Smooth muscle cell (in vitro differentiated cells): ENCODE measurements around the gene UNC119. TPM values are rescaled to one million over a fixed set of nuclear protein-coding genes. Genes with fewer than 3 reads are reported as not detected.

Experiments
- DNase-seq: peaks from one replicate; lab custom pipeline; 2025; ENCODE audit not compliant: unreplicated experiment; lab: John Stamatoyannopoulos, UW
- H2AFZ ChIP-seq: fragments of 200-600 bp; sonication (generic); 2 replicates; pipeline ENCODE4 v1.6.0; 2016; ENCODE audit warnings: antibody characterized with exemption, low read depth, mild to moderate bottlenecking
- H3F3A ChIP-seq: fragments of 200-600 bp; sonication (generic); 2 replicates; pipeline ENCODE4 v1.6.0; 2017; ENCODE audit warnings: antibody characterized with exemption, low read depth
- H3K27ac ChIP-seq: fragments of 200-600 bp; sonication (generic); 2 replicates; pipeline ENCODE4 v1.5.1; 2016; ENCODE audit warnings: low read depth, mild to moderate bottlenecking
- H3K27me3 ChIP-seq: fragments of 200-600 bp; sonication (generic); 2 replicates; pipeline ENCODE4 v1.6.1; 2016; ENCODE audit warnings: low read depth, mild to moderate bottlenecking
- H3K36me3 ChIP-seq: fragments of 200-600 bp; sonication (generic); 2 replicates; pipeline ENCODE4 v1.5.1; 2016; ENCODE audit warnings: low read depth
- H3K4me1 ChIP-seq: fragments of 200-600 bp; sonication (generic); 2 replicates; pipeline ENCODE4 v1.5.1; 2016; ENCODE audit warnings: low read depth
- H3K4me2 ChIP-seq: fragments of 200-600 bp; sonication (generic); 2 replicates; pipeline ENCODE4 v1.6.0; 2016; ENCODE audit warnings: mild to moderate bottlenecking
- H3K4me3 ChIP-seq: fragments of 200-600 bp; sonication (generic); 2 replicates; pipeline ENCODE4 v1.5.1; 2016; ENCODE audit warnings: mild to moderate bottlenecking
- H3K79me2 ChIP-seq: fragments of 200-600 bp; sonication (generic); 2 replicates; pipeline ENCODE4 v1.6.0; 2016; ENCODE audit warnings: low read depth, mild to moderate bottlenecking
- H3K9ac ChIP-seq: fragments of 200-600 bp; sonication (generic); 2 replicates; pipeline ENCODE4 v1.6.0; 2016; ENCODE audit warnings: low read depth
- H3K9me3 ChIP-seq: fragments of 200-600 bp; sonication (generic); replicated peaks from 2 replicates; pipeline ENCODE4 v1.5.1; 2016; ENCODE audit warnings: low read depth
- H4K20me1 ChIP-seq: fragments of 200-600 bp; sonication (generic); 2 replicates; pipeline ENCODE4 v1.6.0; 2016; ENCODE audit warnings: low read depth
- CTCF ChIP-seq: fragments of 200-600 bp; sonication (generic); IDR thresholded peaks from 2 replicates; pipeline ENCODE4 v1.5.1; 2017; ENCODE audit warnings: borderline replicate concordance, mild to moderate bottlenecking, antibody characterized with exemption; ENCODE audit not compliant: insufficient read depth, poor library complexity, severe bottlenecking
- WGBS: methylation state at CpG from one replicate; pipeline ENCODE4 v1.1.7; 2016; ENCODE audit warnings: low lambda C conversion rate; 5-methylcytosine and 5-hydroxymethylcytosine counted together
- polyA plus RNA-seq: library from polyadenylated mRNA; unstranded; fragments of >200 nt; fragmentation: Nextera tagmentation; extraction: Ambion mirVana; gene quantifications from 2 replicates; pipeline ENCODE4 v1.2.1, GENCODE V29; 2016
- total RNA-seq: library from RNA; depleted of rRNA; stranded (reverse); fragments of >200 nt; gene quantifications from 2 replicates; pipeline ENCODE4 v1.2.3, GENCODE V29; 2014

Gene UNC119
- 46.9 and 48.3 TPM in 2 replicates for total RNA-seq
- polyA plus RNA-seq, result 35.9 and 40.2 TPM in 2 replicates

GRCh38 chr17:28552176-28552999, at the start of gene UNC119:
UNC119 (minus strand) TSS chr17:28552624; CDS start chr17:28552557, 67 bp downstream.
- Histone ChIP-seq H3K36me3 (no peaks in the 10 kb centered on the region), H3K4me1 (peaks cover 18% of the 10 kb centered on the region), H3K79me2 (peaks cover 9% of the 10 kb centered on the region), H3K4me3 (peak within 1 kb of the TSS; percentile 94), H3K4me2 (peak within 1 kb of the TSS; percentile 96), H3K9me3 (no peaks in the 10 kb centered on the region), H3F3A (no peaks in the 10 kb centered on the region), H3K27ac (no peak within 1 kb of the TSS), H2AFZ (peak within 1 kb of the TSS; percentile 80), H4K20me1 (peaks cover 41% of the 10 kb centered on the region), H3K9ac (peak within 1 kb of the TSS; percentile 73), H3K27me3 (no peaks in the 10 kb centered on the region)
- DNase-seq, result peak; percentile 47
- WGBS, result 2% methylated on average over 55 of the region's 67 CpGs
- no peak for TF ChIP-seq CTCF

- Histone ChIP-seq H3K27me3 (no peaks in the 10 kb centered on the region), H3K36me3 (no peaks in the 10 kb centered on the region), H3K4me2 (peak overlapping the region; percentile 85), H3K9ac (peak overlapping the region; percentile 92), H3K27ac (peak overlapping the region; percentile 92), H4K20me1 (no peaks in the 10 kb centered on the region), H3K4me1 (peaks cover 12% of the 10 kb centered on the region), H3K4me3 (peak overlapping the region; percentile 74), H2AFZ (peak overlapping the region; percentile 6), H3F3A (peaks cover 9% of the 10 kb centered on the region), H3K9me3 (no peaks in the 10 kb centered on the region), H3K79me2 (peaks cover 7% of the 10 kb centered on the region)
- WGBS, result 17% methylated on average over 40 of the region's 40 CpGs
- DNase-seq, result no peak
- TF ChIP-seq CTCF, result no peak
Measured at GRCh38 chr17:28599311-28600184, 47.1 kb upstream of the UNC119 start.

GRCh38 chr17:28598799-28599310, 46.4 kb upstream of the UNC119 start, which contains the start of gene SPAG5:
SPAG5 (minus strand) TSS chr17:28599025; CDS start chr17:28598946, 79 bp downstream.
- Histone ChIP-seq H3K4me1 (peaks cover 12% of the 10 kb centered on the region), H3K27me3 (no peaks in the 10 kb centered on the region), H3K4me2 (peak within 1 kb of the TSS; percentile 85), H3F3A (peaks cover 9% of the 10 kb centered on the region), H3K79me2 (peaks cover 7% of the 10 kb centered on the region), H3K27ac (peak within 1 kb of the TSS; percentile 92), H2AFZ (peak within 1 kb of the TSS; percentile 78), H4K20me1 (no peaks in the 10 kb centered on the region), H3K9me3 (no peaks in the 10 kb centered on the region), H3K9ac (peak within 1 kb of the TSS; percentile 92), H3K36me3 (no peaks in the 10 kb centered on the region), H3K4me3 (peak within 1 kb of the TSS; percentile 74)
- under 1% methylated on average over 44 of the region's 44 CpGs for WGBS
- DNase-seq, result peak; percentile 82
- no peak for TF ChIP-seq CTCF
